BE2C (cell line): ENCODE results near the gene TEX28. TPM values are rescaled to one million over a fixed set of nuclear protein-coding genes. Genes with fewer than 3 reads are reported as not detected.
"Not testable (repeated sequence)": the region's sequence is repeated elsewhere in the genome, so short reads cannot be mapped to it uniquely, and the experiment has no call there.

Experiments used
- DNase-seq: peaks from one replicate; pipeline ENCODE4 v3.0.0-alpha.2; 2020
- H3K27me3 ChIP-seq: fragments of 250-450 bp; sonication (Bioruptor Pico); 2 replicates; pipeline ENCODE4 v1.5.1; 2020; ENCODE audit warnings: mild to moderate bottlenecking
- H3K36me3 ChIP-seq: fragments of 250-450 bp; sonication (Bioruptor Pico); 2 replicates; pipeline ENCODE4 v1.5.1; 2020; ENCODE audit warnings: mild to moderate bottlenecking
- H3K4me1 ChIP-seq: fragments of 250-450 bp; sonication (Bioruptor Pico); 2 replicates; pipeline ENCODE4 v1.5.1; 2020
- H3K4me3 ChIP-seq: 2 replicates; pipeline ENCODE4 v1.5.1; 2011; ENCODE audit warnings: low read depth, low read length
- H3K9me3 ChIP-seq: fragments of 250-450 bp; sonication (Bioruptor Pico); 2 replicates; pipeline ENCODE4 v1.5.1; 2020
- polyA plus RNA-seq: library from polyadenylated mRNA; unstranded; fragments of >200 nt; gene quantifications from one replicate; pipeline ENCODE4 v1.2.1, GENCODE V29; 2012; ENCODE audit warnings: low read depth, missing spikeins; ENCODE audit not compliant: insufficient read length, insufficient read depth
- TF ChIP-seq, protein P1 (sequence below): IDR thresholded peaks from 2 replicates; pipeline ENCODE4 v1.5.1; 2012; ENCODE audit warnings: mild to moderate bottlenecking, low read depth, low read length

The TEX28 gene, protein sequence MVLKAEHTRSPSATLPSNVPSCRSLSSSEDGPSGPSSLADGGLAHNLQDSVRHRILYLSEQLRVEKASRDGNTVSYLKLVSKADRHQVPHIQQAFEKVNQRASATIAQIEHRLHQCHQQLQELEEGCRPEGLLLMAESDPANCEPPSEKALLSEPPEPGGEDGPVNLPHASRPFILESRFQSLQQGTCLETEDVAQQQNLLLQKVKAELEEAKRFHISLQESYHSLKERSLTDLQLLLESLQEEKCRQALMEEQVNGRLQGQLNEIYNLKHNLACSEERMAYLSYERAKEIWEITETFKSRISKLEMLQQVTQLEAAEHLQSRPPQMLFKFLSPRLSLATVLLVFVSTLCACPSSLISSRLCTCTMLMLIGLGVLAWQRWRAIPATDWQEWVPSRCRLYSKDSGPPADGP
- not detected for polyA plus RNA-seq

DNA sequence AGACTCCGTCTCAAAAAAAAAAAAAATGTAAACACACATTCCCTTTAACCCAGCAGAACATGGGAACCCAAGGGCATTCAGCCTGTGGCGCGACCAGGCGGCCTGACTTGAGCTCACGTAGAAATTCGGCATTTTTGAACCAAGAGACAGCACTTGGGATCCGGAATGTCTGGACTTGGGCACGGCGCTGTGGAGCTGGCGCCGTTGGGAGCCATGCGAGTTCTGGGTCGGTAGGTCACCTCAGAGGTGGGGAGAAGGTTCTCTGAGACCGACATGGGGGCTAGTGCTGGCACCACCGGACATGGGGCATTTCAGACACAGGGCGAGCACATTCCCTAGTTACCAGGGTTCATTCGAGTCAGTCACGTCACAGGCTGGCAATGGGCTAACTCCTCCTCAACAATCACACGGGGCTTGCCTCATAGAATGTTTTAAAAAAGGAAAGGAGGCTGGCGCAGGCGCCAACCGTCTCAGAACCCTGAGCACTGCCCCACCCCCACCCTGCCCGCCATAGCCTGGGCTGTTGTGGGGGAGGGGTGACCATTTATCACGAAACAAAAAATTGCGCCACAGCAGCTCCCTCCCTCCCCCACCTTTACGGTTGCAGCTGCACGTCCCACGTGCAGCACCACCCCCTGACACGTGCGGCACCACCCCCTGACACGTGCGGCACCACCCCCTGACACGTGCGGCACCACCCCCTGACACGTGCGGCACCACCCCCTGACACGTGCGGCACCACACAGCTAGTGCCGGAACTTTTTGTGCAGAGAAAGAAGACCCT is at the start of gene TEX28:
Gene TEX28 (minus strand): TSS at position 334 of the 784 bp plus-strand sequence. CDS start 3,007 bp downstream, outside the sequence.
- Histone ChIP-seq H3K9me3 (no peaks in the 10 kb centered on the region), H3K4me1 (no peaks in the 10 kb centered on the region), H3K36me3 (no peaks in the 10 kb centered on the region), H3K4me3 (no peak within 1 kb of the TSS), H3K27me3 (no peaks in the 10 kb centered on the region)
- TF ChIP-seq, protein P1, sequence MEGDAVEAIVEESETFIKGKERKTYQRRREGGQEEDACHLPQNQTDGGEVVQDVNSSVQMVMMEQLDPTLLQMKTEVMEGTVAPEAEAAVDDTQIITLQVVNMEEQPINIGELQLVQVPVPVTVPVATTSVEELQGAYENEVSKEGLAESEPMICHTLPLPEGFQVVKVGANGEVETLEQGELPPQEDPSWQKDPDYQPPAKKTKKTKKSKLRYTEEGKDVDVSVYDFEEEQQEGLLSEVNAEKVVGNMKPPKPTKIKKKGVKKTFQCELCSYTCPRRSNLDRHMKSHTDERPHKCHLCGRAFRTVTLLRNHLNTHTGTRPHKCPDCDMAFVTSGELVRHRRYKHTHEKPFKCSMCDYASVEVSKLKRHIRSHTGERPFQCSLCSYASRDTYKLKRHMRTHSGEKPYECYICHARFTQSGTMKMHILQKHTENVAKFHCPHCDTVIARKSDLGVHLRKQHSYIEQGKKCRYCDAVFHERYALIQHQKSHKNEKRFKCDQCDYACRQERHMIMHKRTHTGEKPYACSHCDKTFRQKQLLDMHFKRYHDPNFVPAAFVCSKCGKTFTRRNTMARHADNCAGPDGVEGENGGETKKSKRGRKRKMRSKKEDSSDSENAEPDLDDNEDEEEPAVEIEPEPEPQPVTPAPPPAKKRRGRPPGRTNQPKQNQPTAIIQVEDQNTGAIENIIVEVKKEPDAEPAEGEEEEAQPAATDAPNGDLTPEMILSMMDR = no peak
- no peak for DNase-seq

DNA sequence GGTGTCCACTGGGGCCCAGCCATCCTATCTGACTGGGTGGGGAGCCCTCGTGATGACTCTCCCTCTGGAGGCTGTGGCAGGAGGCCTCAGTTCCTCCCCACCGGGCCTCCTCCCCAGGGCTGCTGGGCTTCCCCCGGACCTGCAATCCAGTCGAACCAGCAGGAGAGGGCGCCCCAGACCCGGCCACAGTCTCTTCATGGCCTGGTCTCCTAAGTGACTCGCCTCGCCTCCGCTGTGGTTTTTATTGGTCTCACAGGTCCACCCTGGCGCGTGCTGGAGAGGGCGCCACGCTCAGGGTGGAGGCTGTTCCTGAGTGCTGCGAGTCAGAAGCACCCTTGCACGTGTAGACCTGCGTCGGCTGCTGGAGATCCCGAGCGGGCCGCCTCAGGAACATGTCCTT is 48.7 kb upstream of the TEX28 start:
- H3K4me3 ChIP-seq, H3K27me3 ChIP-seq, DNase-seq, H3K9me3 ChIP-seq, H3K36me3 ChIP-seq, H3K4me1 ChIP-seq: not testable (repeated sequence)

DNA sequence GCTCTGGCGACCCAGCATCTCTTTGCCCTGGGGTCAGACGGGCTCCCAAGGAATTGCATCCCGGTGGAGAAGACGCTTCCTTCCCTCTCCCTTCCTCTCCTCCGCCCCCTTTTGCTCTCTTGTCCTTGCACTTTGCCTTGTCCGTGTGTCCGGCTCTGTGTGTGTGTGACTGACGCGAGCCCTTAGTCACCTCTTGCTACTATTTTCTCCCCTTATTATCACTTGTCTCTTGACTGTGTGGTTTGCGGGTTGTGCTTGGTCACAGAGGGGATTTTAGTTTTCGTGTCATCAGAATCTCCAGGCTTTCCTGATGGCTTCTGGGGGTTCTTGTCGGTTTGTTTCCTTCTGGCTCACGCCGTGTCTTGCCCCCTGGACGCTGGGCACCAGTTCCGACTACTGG is 48.1 kb upstream of the TEX28 start:
- H3K4me3 ChIP-seq, H3K4me1 ChIP-seq, DNase-seq: not testable (repeated sequence)

DNA sequence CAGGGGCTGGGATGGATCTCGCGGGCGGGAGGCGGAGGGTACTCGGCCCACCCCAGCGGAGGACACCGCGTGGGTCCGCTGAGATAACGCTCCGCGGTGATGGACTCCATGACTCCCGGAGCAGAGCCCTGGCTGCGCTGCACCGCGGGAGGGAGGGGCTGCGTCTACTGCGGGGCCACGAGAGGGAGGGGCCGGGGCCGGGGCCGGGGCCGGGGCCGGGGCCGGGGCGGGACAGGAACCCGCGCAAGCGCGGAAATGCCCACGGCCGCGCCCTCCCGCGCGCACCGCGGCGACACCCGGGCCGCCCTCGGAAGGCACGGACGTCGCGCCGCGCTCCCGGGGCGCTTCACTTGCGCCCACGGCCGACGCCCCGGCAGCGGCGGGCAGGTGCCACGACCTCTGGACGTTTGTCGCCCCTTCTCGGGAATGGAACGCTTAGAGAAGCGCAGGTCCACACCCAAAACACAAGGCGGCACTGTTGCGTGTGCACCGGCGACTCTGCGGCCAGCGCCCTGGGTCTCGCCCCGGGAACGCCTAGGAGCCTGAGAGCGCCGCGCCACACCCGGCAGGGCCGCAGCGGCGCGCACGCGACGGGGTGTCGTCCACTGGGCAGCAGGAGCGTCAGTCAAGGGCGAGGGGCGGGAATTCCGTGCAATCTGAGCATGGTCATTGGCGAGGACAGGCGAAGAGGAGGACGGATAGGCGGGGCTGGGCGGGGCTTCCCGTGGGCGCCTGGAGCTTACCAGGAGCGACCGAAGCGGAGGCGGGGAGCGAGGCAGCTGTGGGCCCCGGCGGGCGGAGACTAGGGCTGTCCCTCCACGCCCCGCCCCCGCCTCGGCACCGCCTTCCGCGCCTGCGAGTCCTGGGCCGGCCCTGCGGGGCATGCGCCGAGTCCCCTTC is 46.7 kb upstream of the TEX28 start:
- not testable (repeated sequence) for DNase-seq, H3K4me1 ChIP-seq

More for the DNA sequence above, 48.1 kb upstream of the TEX28 start:
- not testable (repeated sequence) for H3K9me3 ChIP-seq, H3K36me3 ChIP-seq, H3K27me3 ChIP-seq

DNA sequence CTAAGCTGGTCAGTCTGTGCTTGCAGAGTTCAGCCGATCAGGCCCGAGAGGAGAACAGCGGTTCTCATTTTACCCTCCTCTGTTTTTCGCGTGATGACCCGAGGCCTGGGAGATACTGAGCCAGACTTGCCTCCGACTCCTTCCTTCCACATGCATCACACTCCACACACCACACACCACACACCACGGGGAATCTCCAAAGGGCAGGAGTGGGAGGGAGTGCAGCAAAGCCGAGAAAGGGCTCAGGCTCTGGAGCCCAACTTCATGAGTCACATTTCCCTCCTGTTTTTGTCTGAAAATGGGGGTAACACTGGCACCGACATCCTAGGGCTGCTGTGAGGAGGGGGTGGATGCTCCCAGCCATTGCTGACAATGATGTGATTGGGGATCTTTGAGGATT is 39.6 kb upstream of the TEX28 start:
- Histone ChIP-seq H3K36me3 (no peaks in the 10 kb centered on the region), H3K9me3 (no peaks in the 10 kb centered on the region), H3K4me1 (no peaks in the 10 kb centered on the region), H3K4me3 (no peak overlapping the region), H3K27me3 (no peaks in the 10 kb centered on the region)
- TF ChIP-seq, protein P1 = no peak
- no peak for DNase-seq

More for the DNA sequence above, 46.7 kb upstream of the TEX28 start:
- H3K4me3 ChIP-seq, H3K27me3 ChIP-seq, H3K9me3 ChIP-seq, H3K36me3 ChIP-seq: not testable (repeated sequence)

DNA sequence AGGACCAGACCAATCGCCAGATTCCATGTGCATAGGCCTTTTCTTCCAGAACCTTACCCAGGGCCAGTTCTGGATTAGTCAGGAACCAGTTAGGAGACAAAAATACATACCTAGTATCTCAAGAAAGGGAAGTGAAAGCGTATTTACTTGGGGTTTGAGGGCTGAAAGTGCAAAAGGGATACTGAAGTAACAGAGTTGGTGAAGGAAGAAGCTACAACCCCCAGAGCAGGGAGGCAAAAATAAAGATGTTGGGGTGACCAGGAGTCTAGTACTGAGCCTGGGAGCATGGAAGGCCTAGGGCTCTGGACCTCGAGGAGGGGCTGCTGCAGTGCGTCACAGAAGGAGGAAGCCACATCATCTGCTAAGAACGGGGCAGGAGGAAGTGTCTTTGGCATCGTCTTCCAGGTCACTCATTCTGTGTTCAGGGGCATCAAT is 38.9 kb upstream of the TEX28 start:
- H3K4me3 ChIP-seq = no peak overlapping the region
- TF ChIP-seq, protein P1 = no peak
- no peaks in the 10 kb centered on the region for H3K4me1 ChIP-seq
- no peaks in the 10 kb centered on the region for H3K36me3 ChIP-seq
- no peak for DNase-seq
- no peaks in the 10 kb centered on the region for H3K9me3 ChIP-seq
- H3K27me3 ChIP-seq = no peaks in the 10 kb centered on the region

DNA sequence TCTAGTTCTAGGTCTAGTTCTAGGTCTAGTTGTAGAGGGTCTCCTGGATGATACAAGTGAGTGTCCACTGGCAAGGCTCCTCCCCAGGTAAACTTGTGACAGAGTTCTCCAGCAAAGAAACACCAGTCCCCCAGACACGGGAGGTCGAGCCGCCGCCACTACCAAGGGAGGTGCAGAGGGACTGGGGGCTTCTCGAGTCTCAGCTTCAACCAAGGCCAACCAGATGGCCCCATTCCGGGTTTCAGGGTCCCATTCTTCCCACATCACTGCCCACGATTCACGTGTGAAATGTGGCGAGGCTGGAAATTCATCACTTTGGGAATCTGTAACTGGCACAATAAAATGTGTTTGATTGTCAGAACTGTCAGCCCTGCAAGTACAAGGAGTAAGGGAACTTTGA is 38.2 kb upstream of the TEX28 start:
- no peak for DNase-seq
- Histone ChIP-seq H3K36me3 (no peaks in the 10 kb centered on the region), H3K27me3 (no peaks in the 10 kb centered on the region), H3K4me1 (no peaks in the 10 kb centered on the region), H3K9me3 (no peaks in the 10 kb centered on the region), H3K4me3 (no peak overlapping the region)
- TF ChIP-seq, protein P1 = no peak
